Measurements from ENCODE around the gene SLC22A17. TPM values are rescaled to one million over a fixed set of nuclear protein-coding genes. Genes with fewer than 3 reads are reported as not detected.
"Not testable (repeated sequence)": the region's sequence is repeated elsewhere in the genome, so short reads cannot be mapped to it uniquely, and the experiment has no call there.

The SLC22A17 gene
- total RNA-seq, 4 donors from 2014 or later, result 0.88 to 9.2 (median 3.3) TPM

DNA sequence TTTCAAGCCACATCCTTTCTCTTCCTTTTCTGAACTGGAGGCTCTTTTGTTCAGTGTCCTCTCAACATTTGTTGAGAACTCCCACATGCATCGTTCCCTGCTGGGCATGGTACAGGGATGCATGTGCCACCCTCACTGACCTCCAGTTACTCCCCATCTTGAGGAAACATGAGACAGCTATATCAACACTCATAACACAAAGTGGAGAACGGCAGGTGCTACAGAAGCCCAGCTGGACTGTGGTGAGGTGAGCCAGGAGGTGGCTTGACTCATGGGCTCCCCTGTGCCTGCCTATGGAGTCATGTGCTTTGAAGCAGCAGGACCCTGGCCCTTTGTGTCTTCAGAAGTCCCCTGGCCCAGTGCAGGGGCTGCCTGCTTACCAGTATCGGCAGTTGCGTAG lies 45.7 kb upstream of the SLC22A17 start:
- peaks cover 0 to 12% (median 0%) of the 10 kb centered on the region in 4 donors for H3K27me3 ChIP-seq
- no peak for DNase-seq
- H3K4me3 ChIP-seq, result no peak overlapping the region
- TF ChIP-seq, protein P1, sequence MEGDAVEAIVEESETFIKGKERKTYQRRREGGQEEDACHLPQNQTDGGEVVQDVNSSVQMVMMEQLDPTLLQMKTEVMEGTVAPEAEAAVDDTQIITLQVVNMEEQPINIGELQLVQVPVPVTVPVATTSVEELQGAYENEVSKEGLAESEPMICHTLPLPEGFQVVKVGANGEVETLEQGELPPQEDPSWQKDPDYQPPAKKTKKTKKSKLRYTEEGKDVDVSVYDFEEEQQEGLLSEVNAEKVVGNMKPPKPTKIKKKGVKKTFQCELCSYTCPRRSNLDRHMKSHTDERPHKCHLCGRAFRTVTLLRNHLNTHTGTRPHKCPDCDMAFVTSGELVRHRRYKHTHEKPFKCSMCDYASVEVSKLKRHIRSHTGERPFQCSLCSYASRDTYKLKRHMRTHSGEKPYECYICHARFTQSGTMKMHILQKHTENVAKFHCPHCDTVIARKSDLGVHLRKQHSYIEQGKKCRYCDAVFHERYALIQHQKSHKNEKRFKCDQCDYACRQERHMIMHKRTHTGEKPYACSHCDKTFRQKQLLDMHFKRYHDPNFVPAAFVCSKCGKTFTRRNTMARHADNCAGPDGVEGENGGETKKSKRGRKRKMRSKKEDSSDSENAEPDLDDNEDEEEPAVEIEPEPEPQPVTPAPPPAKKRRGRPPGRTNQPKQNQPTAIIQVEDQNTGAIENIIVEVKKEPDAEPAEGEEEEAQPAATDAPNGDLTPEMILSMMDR (IDR thresholded peaks at IDR 0.05), result no peak
- no peak for TF ChIP-seq POLR2A (IDR thresholded peaks at IDR 0.05)
- 77 to 100% methylated on average over 3 to 4 of the region's 4 CpGs for WGBS, 2 donors
- no peaks in the 10 kb centered on the region for H3K36me3 ChIP-seq
- no peaks in the 10 kb centered on the region for H3K4me1 ChIP-seq
- H3K27ac ChIP-seq, result no peak overlapping the region
- no peaks in the 10 kb centered on the region for H3K9me3 ChIP-seq
- intact Hi-C loops (cut with DNase I), result no loop called here

DNA sequence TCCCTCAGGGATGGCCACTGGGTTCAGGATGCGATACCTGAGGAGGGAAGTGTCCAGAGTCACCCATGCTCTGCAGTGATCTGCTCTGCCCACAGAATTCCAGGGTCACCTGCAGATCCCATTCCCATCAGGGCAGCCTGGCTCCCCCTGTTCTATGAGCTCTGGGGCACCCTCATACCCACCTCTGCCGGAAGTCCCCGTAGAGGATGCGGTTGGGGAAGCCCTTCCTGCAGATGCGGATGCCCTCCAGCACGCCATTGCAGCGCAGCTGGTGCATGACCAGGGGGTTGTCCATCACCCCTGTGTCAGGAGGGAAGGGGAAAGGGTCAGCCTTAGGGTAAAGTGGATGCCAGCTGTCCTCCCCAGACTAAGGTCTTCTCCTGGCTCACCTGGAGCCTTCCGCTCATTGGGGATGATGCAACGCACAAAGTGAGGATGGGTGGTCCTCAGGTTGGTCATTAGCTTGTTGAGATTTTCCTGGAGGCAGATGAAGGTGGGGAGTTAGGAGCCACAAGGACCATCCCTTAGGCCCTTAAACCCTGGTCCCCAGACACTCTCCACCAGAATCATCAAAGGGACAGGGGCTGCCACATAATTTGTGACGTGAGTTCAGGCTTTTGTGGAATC lies 44.2 kb upstream of the SLC22A17 start:
- no peak overlapping the region for H3K4me3 ChIP-seq
- H3K27me3 ChIP-seq, result peaks cover 0 to 8% (median 0%) of the 10 kb centered on the region in 4 donors
- intact Hi-C loops (cut with DNase I), result no loop called here
- no peak overlapping the region for H3K27ac ChIP-seq
- no peaks in the 10 kb centered on the region for H3K4me1 ChIP-seq
- TF ChIP-seq POLR2A (IDR thresholded peaks at IDR 0.05), result no peak
- TF ChIP-seq, protein P1 (IDR thresholded peaks at IDR 0.05), result no peak
- no peaks in the 10 kb centered on the region for H3K9me3 ChIP-seq
- no peaks in the 10 kb centered on the region for H3K36me3 ChIP-seq
- WGBS, 2 donors, result 81 to 90% methylated on average over 2 to 5 of the region's 10 CpGs
- no peak for DNase-seq

DNA sequence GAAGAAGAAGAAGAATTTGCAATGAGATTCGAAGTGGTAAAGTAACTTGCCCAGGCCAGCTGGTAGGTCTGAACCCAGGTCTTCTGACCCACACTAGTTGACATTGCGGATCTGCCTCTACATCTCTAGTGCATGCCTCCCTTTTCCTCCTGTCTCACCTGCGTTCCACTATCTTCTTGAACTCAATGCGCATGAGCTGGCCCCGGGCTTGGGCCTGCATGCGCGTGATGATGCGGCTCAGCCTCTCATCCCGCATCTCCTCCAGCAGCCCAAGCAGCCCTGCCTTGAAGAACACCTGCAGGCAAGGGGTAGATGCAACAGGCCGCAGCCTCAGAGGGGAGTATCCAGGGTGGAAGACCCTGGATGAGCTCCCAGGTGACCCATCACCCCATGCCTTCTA lies 43.4 kb upstream of the SLC22A17 start:
- intact Hi-C loops (cut with DNase I), result no loop called here
- WGBS, 2 donors, result 73 to 74% methylated on average over 4 to 5 of the region's 10 CpGs
- no peak for TF ChIP-seq POLR2A (IDR thresholded peaks at IDR 0.05)
- TF ChIP-seq, protein P1 (IDR thresholded peaks at IDR 0.05), result no peak
- Histone ChIP-seq H3K36me3 (no peaks in the 10 kb centered on the region), H3K4me1 (no peaks in the 10 kb centered on the region), H3K4me3 (no peak overlapping the region), H3K27ac (no peak overlapping the region), H3K9me3 (no peaks in the 10 kb centered on the region), H3K27me3 (peaks cover 0 to 8% (median 0%) of the 10 kb centered on the region in 4 donors)
- DNase-seq, result no peak

DNA sequence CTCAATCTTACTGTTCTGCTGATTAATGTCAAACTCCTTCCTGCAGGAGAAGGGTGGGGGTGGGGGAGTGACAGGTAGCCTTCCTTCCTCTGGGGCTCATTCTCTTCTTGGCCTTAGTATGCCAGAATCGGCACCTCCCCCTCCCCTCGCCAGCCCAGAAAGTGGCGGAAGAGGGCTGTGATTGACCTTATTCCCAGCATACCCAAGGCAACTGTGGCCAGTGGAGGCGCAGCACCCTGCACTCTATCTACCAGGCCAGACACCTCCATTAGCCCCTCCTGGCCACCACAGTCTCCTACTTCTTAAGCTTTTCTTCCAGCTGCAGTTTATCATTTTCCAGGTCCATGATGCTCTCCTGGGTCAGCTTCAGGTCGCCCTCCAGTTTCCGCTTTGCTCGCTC lies 39.9 kb upstream of the SLC22A17 start:
- WGBS, 2 donors, result 77 to 84% methylated on average over 3 to 4 of the region's 7 CpGs
- intact Hi-C loops (cut with DNase I), result no loop called here
- no peak for TF ChIP-seq POLR2A (IDR thresholded peaks at IDR 0.05)
- TF ChIP-seq, protein P1 (IDR thresholded peaks at IDR 0.05), result no peak
- Histone ChIP-seq H3K4me3 (no peak overlapping the region), H3K36me3 (no peaks in the 10 kb centered on the region), H3K4me1 (no peaks in the 10 kb centered on the region), H3K27ac (no peak overlapping the region), H3K9me3 (no peaks in the 10 kb centered on the region), H3K27me3 (peaks cover 0 to 18% (median 0%) of the 10 kb centered on the region in 4 donors)
- DNase-seq, result no peak

DNA sequence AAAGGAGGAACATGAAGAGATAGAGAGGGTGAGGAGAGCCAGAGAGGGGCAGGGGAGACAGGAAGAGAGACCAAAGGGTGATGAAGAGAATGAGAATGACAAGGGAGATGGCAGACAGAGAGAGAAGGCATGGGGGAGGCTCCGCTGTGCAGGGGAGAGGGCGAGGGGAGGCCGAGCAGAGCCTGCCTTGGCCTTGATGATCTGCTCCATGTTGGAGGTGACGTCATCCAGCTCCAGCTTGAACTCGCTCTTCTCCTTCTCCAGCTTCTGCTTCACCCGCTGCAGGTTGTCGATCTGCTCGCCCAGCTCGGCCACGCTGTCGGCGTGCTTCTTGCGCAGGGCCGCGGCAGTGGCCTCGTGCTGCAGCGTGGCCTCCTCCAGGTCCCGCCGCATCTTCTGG lies 37.2 kb upstream of the SLC22A17 start:
- peaks cover 0 to 18% (median 0%) of the 10 kb centered on the region in 4 donors for H3K27me3 ChIP-seq
- H3K27ac ChIP-seq; H3K9me3 ChIP-seq; H3K4me1 ChIP-seq; DNase-seq; intact Hi-C loops (cut with DNase I); H3K4me3 ChIP-seq; H3K36me3 ChIP-seq: not testable (repeated sequence)
- WGBS, 2 donors, result 87 to 88% methylated on average over 5 to 6 of the region's 19 CpGs

DNA sequence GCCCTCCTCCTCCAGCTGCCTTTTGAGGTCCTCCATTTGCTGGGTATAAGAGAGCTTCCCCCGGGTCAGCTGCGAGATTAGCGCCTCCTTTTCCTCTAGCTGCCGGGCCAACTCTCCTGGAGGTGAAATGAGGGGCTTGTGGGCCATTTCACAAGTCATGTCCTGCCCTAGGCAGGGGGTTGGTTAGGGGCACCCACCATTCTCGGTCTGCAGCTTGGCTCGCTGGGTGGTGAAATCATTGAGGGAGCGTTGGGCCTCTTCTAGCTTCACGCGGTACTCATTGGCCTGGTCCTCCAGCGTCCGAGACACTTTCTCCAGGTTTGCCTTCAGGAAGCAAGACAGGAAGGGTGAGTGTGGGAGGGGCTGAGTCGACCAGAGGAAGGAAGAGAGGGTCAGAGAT lies 36.7 kb upstream of the SLC22A17 start:
- intact Hi-C loops (cut with DNase I), result no loop called here
- no peaks in the 10 kb centered on the region for H3K9me3 ChIP-seq
- 58 to 64% methylated on average over 4 to 7 of the region's 12 CpGs for WGBS, 2 donors
- no peak overlapping the region for H3K4me3 ChIP-seq
- H3K27ac ChIP-seq, result no peak overlapping the region
- TF ChIP-seq, protein P1 (IDR thresholded peaks at IDR 0.05), result no peak
- TF ChIP-seq POLR2A (IDR thresholded peaks at IDR 0.05), result no peak
- no peak for DNase-seq
- H3K4me1 ChIP-seq, result no peaks in the 10 kb centered on the region
- no peaks in the 10 kb centered on the region for H3K36me3 ChIP-seq
- H3K27me3 ChIP-seq, result peaks cover 0 to 18% (median 0%) of the 10 kb centered on the region in 4 donors
